CD8-positive, alpha-beta memory T cell (primary cell): ENCODE results near the gene USP5. TPM values are rescaled to one million over a fixed set of nuclear protein-coding genes. Genes with fewer than 3 reads are reported as not detected.
A peak's percentile ranks its signal among the peaks of the same experiment; 100 is the strongest.

Source experiments
- CTCF ChIA-PET: fragments of 350-600 bp; sonication (Branson Sonifier 250); formaldehyde crosslinking; loops from one replicate; lab custom pipeline; 2021; ENCODE audit warnings: antibody characterized with exemption; lab: Charles Lee
- POLR2A ChIA-PET: fragments of 350-600 bp; sonication (Branson Sonifier 250); formaldehyde crosslinking; loops from one replicate; lab custom pipeline; 2021; ENCODE audit warnings: antibody characterized with exemption; lab: Charles Lee
- DNase-seq, 5 donors: peaks; one replicate each; pipeline versions ENCODE4 v3.0.0 to v3.0.0-alpha.2; 2020 to 2022; ENCODE audit warnings: mixed read lengths in 1 of 5
- H3K27ac ChIP-seq: one replicate; pipeline ENCODE4 v1.7.0; 2013; ENCODE audit warnings: low read depth, mild to moderate bottlenecking, low read length, moderate library complexity
- H3K27me3 ChIP-seq: 2 replicates; pipeline ENCODE4 v1.7.0; 2013; ENCODE audit warnings: low read length, mild to moderate bottlenecking; ENCODE audit not compliant: insufficient read depth, poor library complexity, severe bottlenecking
- H3K36me3 ChIP-seq: 2 replicates; pipeline ENCODE4 v1.7.0; 2013; ENCODE audit warnings: mild to moderate bottlenecking, low read length, moderate library complexity; ENCODE audit not compliant: insufficient read depth
- H3K4me1 ChIP-seq: 2 replicates; pipeline ENCODE4 v1.7.0; 2013; ENCODE audit warnings: mild to moderate bottlenecking, low read length, moderate library complexity; ENCODE audit not compliant: insufficient read depth
- H3K4me3 ChIP-seq: 2 replicates; pipeline ENCODE4 v1.7.0; 2013; ENCODE audit warnings: mild to moderate bottlenecking, low read length
- H3K9me3 ChIP-seq: 2 replicates; pipeline ENCODE4 v1.7.0; 2013; ENCODE audit warnings: mild to moderate bottlenecking, low read length
- H3K27ac Mint-ChIP-seq, 8 donors: one replicate each; pipeline ENCODE4 v1.8.0; 2020 to 2021; ENCODE audit warnings: mixed read lengths in 8 of 8, mild to moderate bottlenecking in 6 of 8, inconsistent platforms in 3 of 8, moderate library complexity in 3 of 8
- H3K27me3 Mint-ChIP-seq, 2 donors: one replicate each; pipeline ENCODE4 v1.8.0; 2020 to 2021; ENCODE audit warnings: mixed read lengths in 2 of 2, mild to moderate bottlenecking in 1 of 2, moderate library complexity in 1 of 2
- H3K36me3 Mint-ChIP-seq, 3 donors: one replicate each; pipeline ENCODE4 v1.8.0; 2020 to 2021; ENCODE audit warnings: mixed read lengths in 3 of 3, inconsistent platforms in 1 of 3, mild to moderate bottlenecking in 1 of 3
- H3K4me1 Mint-ChIP-seq, 3 donors: one replicate each; pipeline ENCODE4 v1.8.0; 2020 to 2021; ENCODE audit warnings: mixed read lengths in 3 of 3, inconsistent platforms in 1 of 3, mild to moderate bottlenecking in 1 of 3
- H3K4me3 Mint-ChIP-seq, 7 donors: one replicate each; pipeline ENCODE4 v1.8.0; 2020 to 2021; ENCODE audit warnings: mixed read lengths in 7 of 7, mild to moderate bottlenecking in 6 of 7, moderate library complexity in 4 of 7, inconsistent platforms in 2 of 7
- H3K9me3 Mint-ChIP-seq, 5 donors: one replicate each; pipeline ENCODE4 v1.8.0; 2020 to 2022; ENCODE audit warnings: mixed read lengths in 5 of 5, mild to moderate bottlenecking in 3 of 5, moderate library complexity in 2 of 5, inconsistent platforms in 1 of 5
- polyA plus RNA-seq: library from polyadenylated mRNA; unstranded; fragments of 300-500 nt; fragmentation: Illumina TruSeq; gene quantifications from one replicate; pipeline ENCODE4 v1.2.3, GENCODE V29; 2021
- total RNA-seq, 2 experiments: library from RNA; stranded (reverse); gene quantifications; one replicate each; pipeline ENCODE4 v1.2.3, GENCODE V29; 2021

The USP5 gene
- total and polyA plus RNA-seq, 3 experiments from 2014 or later = 49.7 to 154 (median 154) TPM

GRCh38 chr12:6823182-6824084 lies 28.5 kb upstream of the USP5 start:
- Histone ChIP-seq H3K36me3 (no peaks in the 10 kb centered on the region), H3K4me1 (peaks cover 13% of the 10 kb centered on the region), H3K27ac (no peak overlapping the region), H3K9me3 (no peaks in the 10 kb centered on the region), H3K27me3 (peaks cover 23% of the 10 kb centered on the region), H3K4me3 (no peak overlapping the region)
- H3K36me3 Mint-ChIP-seq = no peaks in the 10 kb centered on the region
- POLR2A ChIA-PET = interaction anchor here (0.5 kb wide), 1 partner anchor 337 kb away, joined by 12 read pairs; no protein-coding TSS in a partner anchor
- H3K4me3 Mint-ChIP-seq = peak overlapping the region in 1 of 7 donors; percentile 55
- peaks cover 26 to 62% of the 10 kb centered on the region in 2 donors for H3K27me3 Mint-ChIP-seq
- no peaks in the 10 kb centered on the region for H3K9me3 Mint-ChIP-seq
- peak overlapping the region in 1 of 8 donors; percentile 32 for H3K27ac Mint-ChIP-seq
- peaks cover 16 to 26% (median 19%) of the 10 kb centered on the region in 3 donors for H3K4me1 Mint-ChIP-seq
- DNase-seq = no peak
- CTCF ChIA-PET = interaction anchor here (1.2 to 5.2 kb wide), 5 partner anchors 12 to 209 kb away, joined by 3 to 39 read pairs (median 3); partner anchors contain the start of genes PTMS and SPSB2

DNA sequence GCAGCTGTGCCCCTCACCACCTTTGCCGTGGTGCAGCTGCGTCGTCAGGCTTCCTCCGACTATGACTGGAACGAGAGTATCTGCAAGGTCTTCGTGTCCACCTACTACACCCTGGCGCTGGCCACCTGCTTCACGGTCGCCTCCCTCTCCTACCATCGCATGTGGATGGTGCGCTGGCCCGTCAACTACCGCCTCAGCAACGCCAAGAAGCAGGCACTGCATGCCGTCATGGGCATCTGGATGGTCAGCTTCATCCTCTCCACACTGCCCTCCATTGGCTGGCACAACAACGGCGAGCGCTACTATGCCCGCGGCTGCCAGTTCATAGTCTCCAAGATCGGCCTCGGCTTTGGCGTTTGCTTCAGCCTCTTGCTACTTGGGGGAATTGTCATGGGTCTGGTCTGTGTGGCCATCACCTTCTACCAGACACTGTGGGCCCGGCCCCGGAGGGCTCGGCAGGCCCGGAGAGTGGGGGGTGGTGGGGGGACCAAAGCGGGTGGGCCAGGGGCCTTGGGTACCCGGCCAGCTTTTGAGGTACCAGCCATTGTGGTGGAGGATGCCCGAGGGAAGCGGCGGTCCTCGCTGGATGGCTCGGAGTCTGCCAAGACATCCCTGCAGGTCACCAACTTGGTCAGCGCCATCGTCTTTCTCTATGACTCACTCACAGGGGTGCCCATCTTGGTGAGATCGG lies 27.7 kb upstream of the USP5 start:
- Mint-ChIP-seq H3K9me3 (no peaks in the 10 kb centered on the region), H3K27me3 (peaks cover 26 to 67% of the 10 kb centered on the region in 2 donors), H3K4me3 (no peak overlapping the region), H3K27ac (no peak overlapping the region), H3K36me3 (peaks cover 0 to 5% (median 0%) of the 10 kb centered on the region in 3 donors), H3K4me1 (peaks cover 16 to 31% (median 21%) of the 10 kb centered on the region in 3 donors)
- Histone ChIP-seq H3K36me3 (no peaks in the 10 kb centered on the region), H3K9me3 (no peaks in the 10 kb centered on the region), H3K4me1 (peaks cover 13% of the 10 kb centered on the region), H3K4me3 (no peak overlapping the region), H3K27ac (no peak overlapping the region), H3K27me3 (peaks cover 23% of the 10 kb centered on the region)
- DNase-seq = no peak
- ChIA-PET CTCF (interaction anchor here (0.9 to 5.8 kb wide), 10 partner anchors 11 to 210 kb away, joined by 3 to 39 read pairs (median 3); partner anchors contain the start of genes COPS7A, MLF2 and SPSB2), POLR2A (no interaction called here)

DNA sequence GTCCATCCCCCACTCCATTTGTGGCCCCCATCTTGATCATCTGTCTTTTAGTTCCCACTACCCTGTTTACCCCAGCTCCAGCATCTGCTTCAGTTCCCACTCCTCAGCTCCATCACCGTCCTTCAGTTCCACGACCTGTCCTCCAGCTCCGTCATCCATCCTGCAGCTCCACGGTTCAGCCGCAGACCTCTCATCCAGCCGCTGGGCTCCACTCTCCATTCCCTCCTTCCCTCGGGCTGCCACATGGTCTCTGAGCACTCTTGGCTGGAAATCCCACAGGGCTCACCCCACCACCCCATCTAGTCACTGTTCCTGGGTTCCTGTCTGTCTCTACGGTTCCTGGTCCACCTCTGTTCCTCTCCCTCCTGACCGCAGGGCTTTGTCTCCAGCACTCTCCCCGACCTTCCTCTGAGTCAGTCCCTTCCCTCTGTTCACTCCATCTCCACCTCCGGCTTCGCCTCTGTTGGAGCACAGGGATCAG lies 27.0 kb upstream of the USP5 start:
- Histone ChIP-seq H3K27me3 (peaks cover 25% of the 10 kb centered on the region), H3K4me1 (peaks cover 18% of the 10 kb centered on the region), H3K36me3 (no peaks in the 10 kb centered on the region), H3K4me3 (no peak overlapping the region), H3K9me3 (no peaks in the 10 kb centered on the region), H3K27ac (no peak overlapping the region)
- no peaks in the 10 kb centered on the region for H3K9me3 Mint-ChIP-seq
- H3K27me3 Mint-ChIP-seq = peaks cover 26 to 68% of the 10 kb centered on the region in 2 donors
- POLR2A ChIA-PET = interaction anchor here (0.5 to 0.6 kb wide), 2 partner anchors 30 to 227 kb away, joined by 4 to 8 read pairs; no protein-coding TSS in a partner anchor
- H3K4me3 Mint-ChIP-seq = no peak overlapping the region
- peak overlapping the region in 1 of 8 donors; percentile 17 for H3K27ac Mint-ChIP-seq
- CTCF ChIA-PET = interaction anchor here (0.6 to 5.8 kb wide), 16 partner anchors 10 to 271 kb away, joined by 3 to 39 read pairs (median 3); partner anchors contain the start of genes CDCA3, COPS7A, MLF2 and SPSB2
- no peak for DNase-seq
- H3K36me3 Mint-ChIP-seq = peaks cover 0 to 5% (median 0%) of the 10 kb centered on the region in 3 donors
- H3K4me1 Mint-ChIP-seq = peaks cover 20 to 36% (median 24%) of the 10 kb centered on the region in 3 donors

DNA sequence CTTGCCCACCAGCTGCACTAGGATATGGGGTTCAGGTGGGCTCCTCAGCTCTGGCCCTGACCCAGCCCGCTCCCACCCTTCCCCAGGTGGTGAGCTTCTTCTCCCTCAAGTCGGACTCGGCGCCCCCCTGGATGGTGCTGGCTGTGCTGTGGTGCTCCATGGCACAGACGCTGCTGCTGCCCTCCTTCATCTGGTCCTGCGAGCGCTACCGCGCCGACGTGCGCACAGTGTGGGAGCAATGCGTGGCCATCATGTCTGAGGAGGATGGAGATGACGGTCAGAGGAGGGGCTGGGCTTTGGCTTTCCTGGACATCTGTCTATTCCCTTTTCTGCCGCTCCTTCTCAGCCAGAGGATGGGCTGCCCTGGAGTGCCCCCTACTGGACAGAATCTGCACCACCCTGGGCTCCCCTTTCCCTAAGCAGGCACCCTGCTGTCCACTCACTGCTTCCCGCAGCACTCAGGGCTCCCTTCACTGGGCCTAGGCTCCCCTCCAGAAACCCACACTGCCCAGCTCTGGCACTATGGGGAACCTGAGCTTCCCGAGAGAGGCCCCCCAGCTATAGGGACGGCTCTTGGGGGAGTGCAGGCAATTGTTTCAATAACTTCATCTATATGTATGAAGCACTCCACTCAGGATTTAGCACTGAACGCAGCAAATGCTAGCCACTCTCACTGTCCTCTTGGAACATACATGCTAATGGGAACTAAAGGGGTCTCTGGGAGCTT lies 26.4 kb upstream of the USP5 start:
- peaks cover 0 to 5% (median 0%) of the 10 kb centered on the region in 3 donors for H3K36me3 Mint-ChIP-seq
- H3K4me1 Mint-ChIP-seq = peaks cover 20 to 36% (median 24%) of the 10 kb centered on the region in 3 donors
- no peak overlapping the region for H3K27ac Mint-ChIP-seq
- Histone ChIP-seq H3K27ac (no peak overlapping the region), H3K4me1 (peaks cover 18% of the 10 kb centered on the region), H3K36me3 (no peaks in the 10 kb centered on the region), H3K4me3 (no peak overlapping the region), H3K27me3 (peaks cover 25% of the 10 kb centered on the region), H3K9me3 (no peaks in the 10 kb centered on the region)
- CTCF ChIA-PET = interaction anchor here (0.6 to 5.8 kb wide), 22 partner anchors 9 to 271 kb away, joined by 3 to 39 read pairs (median 3); partner anchors contain the start of genes CDCA3, COPS7A, LAG3 and MLF2
- peak; percentile 62 to 80 (median 71) for DNase-seq
- peak overlapping the region in 1 of 7 donors; percentile 70 for H3K4me3 Mint-ChIP-seq
- H3K9me3 Mint-ChIP-seq = no peaks in the 10 kb centered on the region
- H3K27me3 Mint-ChIP-seq = peaks cover 26 to 68% of the 10 kb centered on the region in 2 donors
- POLR2A ChIA-PET = interaction anchor here (0.5 to 0.6 kb wide), 2 partner anchors 31 to 228 kb away, joined by 4 to 8 read pairs; no protein-coding TSS in a partner anchor

DNA sequence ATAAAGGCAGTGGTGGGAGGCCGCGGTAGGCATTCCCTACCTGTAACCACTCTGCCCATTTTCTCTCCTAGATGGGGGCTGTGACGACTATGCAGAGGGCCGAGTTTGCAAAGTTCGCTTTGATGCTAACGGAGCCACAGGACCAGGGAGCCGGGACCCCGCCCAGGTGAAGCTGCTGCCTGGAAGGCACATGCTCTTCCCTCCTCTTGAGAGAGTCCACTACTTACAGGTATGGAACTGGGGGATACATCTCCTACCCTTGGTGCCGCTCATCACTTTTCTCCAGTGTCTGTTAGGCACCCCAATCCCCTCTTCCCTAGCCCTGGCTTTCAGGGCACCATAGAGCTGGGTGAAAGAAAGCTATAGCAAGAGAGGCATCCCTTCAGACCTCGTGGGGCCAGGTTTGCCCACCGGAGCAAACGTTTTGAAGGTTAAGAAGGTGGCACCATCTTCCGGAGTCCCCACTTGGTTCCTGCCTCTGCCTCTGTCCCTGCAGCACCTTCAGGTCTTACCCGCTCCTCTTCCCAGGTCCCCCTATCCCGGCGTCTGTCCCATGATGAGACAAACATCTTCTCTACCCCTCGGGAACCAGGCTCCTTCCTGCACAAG lies 25.7 kb upstream of the USP5 start:
- Mint-ChIP-seq H3K4me1 (peaks cover 19 to 31% (median 20%) of the 10 kb centered on the region in 3 donors), H3K4me3 (peak overlapping the region in 1 of 7 donors; percentile 70), H3K27ac (peak overlapping the region in 1 of 8 donors; percentile 41), H3K36me3 (peaks cover 0 to 9% (median 0%) of the 10 kb centered on the region in 3 donors), H3K27me3 (peaks cover 30 to 66% of the 10 kb centered on the region in 2 donors), H3K9me3 (no peaks in the 10 kb centered on the region)
- Histone ChIP-seq H3K9me3 (no peaks in the 10 kb centered on the region), H3K4me3 (no peak overlapping the region), H3K27me3 (peaks cover 25% of the 10 kb centered on the region), H3K4me1 (peaks cover 11% of the 10 kb centered on the region), H3K36me3 (no peaks in the 10 kb centered on the region), H3K27ac (no peak overlapping the region)
- POLR2A ChIA-PET = no interaction called here
- DNase-seq = no peak
- CTCF ChIA-PET = interaction anchor here (0.7 to 5.8 kb wide), 10 partner anchors 9 to 260 kb away, joined by 3 to 39 read pairs (median 5); partner anchors contain the start of genes CDCA3, LAG3, MLF2 and USP5

- H3K27ac ChIP-seq = peak overlapping the region; percentile 20
- Mint-ChIP-seq H3K27me3 (peaks cover 32 to 64% of the 10 kb centered on the region in 2 donors), H3K27ac (peak overlapping the region in 4 of 8 donors; percentile 33 to 83 (median 61)), H3K36me3 (peaks cover 0 to 11% (median 0%) of the 10 kb centered on the region in 3 donors), H3K9me3 (no peaks in the 10 kb centered on the region), H3K4me3 (peak overlapping the region; percentile 60 to 85 (median 75)), H3K4me1 (peaks cover 17 to 28% (median 20%) of the 10 kb centered on the region in 3 donors)
- H3K27me3 ChIP-seq = peaks cover 25% of the 10 kb centered on the region
- no peak overlapping the region for H3K4me3 ChIP-seq
- POLR2A ChIA-PET = interaction anchor here (3.1 kb wide), 1 partner anchor 25 kb away, joined by 23 read pairs; the partner anchor contains the start of genes CDCA3 and USP5
- CTCF ChIA-PET = interaction anchor here (1.2 to 5.8 kb wide), 8 partner anchors 8 to 199 kb away, joined by 4 to 39 read pairs (median 6); partner anchors contain the start of genes CDCA3, COPS7A, LAG3 and MLF2
- H3K4me1 ChIP-seq = peaks cover 11% of the 10 kb centered on the region
- H3K9me3 ChIP-seq = no peaks in the 10 kb centered on the region
- DNase-seq = no peak
- no peaks in the 10 kb centered on the region for H3K36me3 ChIP-seq
Observed at GRCh38 chr12:6826734-6827436, 25.1 kb upstream of the USP5 start.
